ENCODE measurements around the gene ALKBH3.

- TF ChIP-seq TAF1 (IDR thresholded peaks at IDR 0.05; ENCODE audit: borderline replicate concordance, insufficient read depth, low read length), result no peak
- TF ChIP-seq POLR2AphosphoS5 (IDR thresholded peaks at IDR 0.05; ENCODE audit: low read depth, low read length), result no peak
- TF ChIP-seq, protein P1, sequence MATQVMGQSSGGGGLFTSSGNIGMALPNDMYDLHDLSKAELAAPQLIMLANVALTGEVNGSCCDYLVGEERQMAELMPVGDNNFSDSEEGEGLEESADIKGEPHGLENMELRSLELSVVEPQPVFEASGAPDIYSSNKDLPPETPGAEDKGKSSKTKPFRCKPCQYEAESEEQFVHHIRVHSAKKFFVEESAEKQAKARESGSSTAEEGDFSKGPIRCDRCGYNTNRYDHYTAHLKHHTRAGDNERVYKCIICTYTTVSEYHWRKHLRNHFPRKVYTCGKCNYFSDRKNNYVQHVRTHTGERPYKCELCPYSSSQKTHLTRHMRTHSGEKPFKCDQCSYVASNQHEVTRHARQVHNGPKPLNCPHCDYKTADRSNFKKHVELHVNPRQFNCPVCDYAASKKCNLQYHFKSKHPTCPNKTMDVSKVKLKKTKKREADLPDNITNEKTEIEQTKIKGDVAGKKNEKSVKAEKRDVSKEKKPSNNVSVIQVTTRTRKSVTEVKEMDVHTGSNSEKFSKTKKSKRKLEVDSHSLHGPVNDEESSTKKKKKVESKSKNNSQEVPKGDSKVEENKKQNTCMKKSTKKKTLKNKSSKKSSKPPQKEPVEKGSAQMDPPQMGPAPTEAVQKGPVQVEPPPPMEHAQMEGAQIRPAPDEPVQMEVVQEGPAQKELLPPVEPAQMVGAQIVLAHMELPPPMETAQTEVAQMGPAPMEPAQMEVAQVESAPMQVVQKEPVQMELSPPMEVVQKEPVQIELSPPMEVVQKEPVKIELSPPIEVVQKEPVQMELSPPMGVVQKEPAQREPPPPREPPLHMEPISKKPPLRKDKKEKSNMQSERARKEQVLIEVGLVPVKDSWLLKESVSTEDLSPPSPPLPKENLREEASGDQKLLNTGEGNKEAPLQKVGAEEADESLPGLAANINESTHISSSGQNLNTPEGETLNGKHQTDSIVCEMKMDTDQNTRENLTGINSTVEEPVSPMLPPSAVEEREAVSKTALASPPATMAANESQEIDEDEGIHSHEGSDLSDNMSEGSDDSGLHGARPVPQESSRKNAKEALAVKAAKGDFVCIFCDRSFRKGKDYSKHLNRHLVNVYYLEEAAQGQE (IDR thresholded peaks at IDR 0.05; ENCODE audit: insufficient read depth in 1 of 2, low read depth in 2 of 2, low read length in 2 of 2), result no peak
- no peak for TF ChIP-seq SIN3A (IDR thresholded peaks at IDR 0.05; ENCODE audit: borderline replicate concordance, insufficient read depth, low read length)
Observed at GRCh38 chr11:43942662-43943371, 62.2 kb downstream of the ALKBH3 start.

All from PFSK-1 (cell line).